Stimulated activated CD8-positive, alpha-beta memory T cell treated with anti-CD3 and anti-CD28 coated beads, Interleukin-15, amount 100 ng/mL, for 24 hours (primary cell): ENCODE results near the gene TTC23L.

Experiments used
- DNase-seq: peaks from one replicate; pipeline ENCODE4 v3.0.0-alpha.2; 2020; ENCODE audit warnings: low read depth

The TTC23L gene

DNA sequence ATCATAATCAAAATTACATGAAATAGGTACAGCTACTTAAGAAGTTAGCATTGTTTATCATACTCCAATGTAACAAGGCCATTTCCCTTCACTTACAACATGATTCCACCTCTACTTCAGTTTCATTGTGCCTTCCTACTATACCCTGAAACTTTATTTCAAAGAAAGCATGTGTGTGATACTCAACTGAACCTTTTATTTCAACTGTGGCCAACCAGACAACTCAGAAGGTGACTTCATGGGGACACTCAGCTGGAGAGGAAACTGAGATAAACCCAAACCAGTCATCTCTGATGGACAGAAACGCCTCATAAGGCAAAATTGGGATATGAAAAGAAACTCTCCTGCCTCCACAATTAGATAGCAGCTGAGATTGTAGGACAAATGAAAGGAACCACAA lies 5.9 kb upstream of the TTC23L start:
- no peak for DNase-seq

DNA sequence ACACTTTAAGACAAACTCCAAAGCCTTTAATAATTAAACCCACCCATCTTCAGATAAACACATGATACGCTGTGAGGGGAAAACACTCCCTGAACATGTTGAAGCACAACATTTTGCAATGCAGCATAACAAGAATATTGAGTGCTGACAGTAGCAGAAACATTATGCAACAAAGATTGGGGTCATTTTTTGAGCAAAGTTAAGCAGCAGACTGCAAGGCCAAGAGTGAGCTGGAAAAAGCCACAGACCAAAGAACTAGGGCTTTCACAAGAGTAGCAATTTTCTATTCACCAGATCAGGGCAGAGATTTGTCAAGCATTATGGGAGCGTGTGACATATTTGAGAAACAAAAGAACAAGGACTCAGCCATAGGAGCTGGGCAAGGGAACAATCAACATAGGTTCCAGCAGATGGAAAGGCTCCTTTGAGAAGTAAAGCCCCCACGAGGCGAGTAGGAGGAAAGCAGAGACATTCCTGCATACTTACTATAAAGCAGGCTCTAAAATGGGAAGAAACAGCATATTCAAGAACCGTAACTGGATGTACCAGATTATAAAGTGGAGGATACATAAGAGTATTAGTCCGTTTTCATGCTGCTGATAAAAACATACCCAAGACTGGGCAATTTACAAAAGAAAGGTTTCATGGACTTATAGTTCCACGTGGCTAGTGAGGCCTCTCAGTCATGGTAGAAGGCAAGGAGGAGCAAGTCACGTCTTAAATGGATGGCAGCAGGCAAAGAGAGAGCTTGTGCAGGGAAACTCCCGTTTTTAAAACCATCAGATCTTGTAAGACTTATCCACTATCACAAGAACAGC lies 4.8 kb upstream of the TTC23L start:
- no peak for DNase-seq

DNA sequence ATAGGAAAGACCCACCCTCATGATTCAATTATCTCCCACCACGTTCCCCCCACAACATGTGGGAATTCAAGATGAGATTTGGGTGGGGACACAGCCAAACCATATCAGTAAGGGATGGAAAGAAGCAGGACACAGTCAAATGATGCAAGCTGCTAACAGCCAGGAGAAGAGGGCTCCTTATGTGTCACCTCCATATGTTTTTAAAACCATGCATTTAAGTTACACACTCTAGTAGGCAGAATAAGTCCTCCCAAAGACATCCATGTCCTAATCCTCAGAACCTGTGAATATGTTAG lies 4.2 kb upstream of the TTC23L start:
- DNase-seq, result no peak

DNA sequence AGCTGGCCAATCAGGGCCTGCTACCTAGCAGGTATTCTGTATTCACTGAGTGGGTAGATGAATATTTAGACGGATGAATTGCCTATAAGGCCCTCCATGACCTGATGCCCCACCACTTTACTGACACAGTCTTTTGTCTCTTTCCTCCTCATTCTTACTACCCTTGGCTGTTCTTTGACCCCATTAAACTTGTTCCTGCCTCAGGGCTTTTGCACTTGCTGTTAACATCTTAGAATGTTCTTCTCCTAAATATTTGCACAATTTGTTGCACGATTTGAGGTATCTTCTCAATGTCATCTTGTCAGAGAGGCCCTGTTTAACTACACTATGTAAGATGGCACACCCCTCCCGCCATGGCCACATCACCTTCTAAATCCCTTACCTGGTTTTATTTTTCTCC lies 3.3 kb upstream of the TTC23L start:
- DNase-seq, result no peak

DNA sequence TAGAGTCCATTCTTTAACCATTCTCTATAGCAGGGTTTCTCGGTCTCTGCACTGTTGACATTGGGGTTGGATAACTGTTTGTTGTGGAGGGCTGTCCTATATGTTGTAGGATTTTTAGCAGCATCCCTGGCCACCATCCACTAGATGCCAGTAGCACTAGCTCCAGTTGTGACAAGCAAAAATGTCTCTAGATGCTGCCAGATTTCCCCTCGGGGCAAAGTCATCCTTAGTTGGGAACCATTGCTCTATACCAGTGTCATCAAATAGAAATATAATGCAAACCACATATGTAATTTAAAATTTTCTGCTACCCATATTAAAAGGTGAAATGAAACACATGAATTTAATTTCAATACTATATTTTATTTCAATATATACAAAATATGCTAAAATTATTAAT lies 2.9 kb downstream of the TTC23L start:
- DNase-seq, result no peak

DNA sequence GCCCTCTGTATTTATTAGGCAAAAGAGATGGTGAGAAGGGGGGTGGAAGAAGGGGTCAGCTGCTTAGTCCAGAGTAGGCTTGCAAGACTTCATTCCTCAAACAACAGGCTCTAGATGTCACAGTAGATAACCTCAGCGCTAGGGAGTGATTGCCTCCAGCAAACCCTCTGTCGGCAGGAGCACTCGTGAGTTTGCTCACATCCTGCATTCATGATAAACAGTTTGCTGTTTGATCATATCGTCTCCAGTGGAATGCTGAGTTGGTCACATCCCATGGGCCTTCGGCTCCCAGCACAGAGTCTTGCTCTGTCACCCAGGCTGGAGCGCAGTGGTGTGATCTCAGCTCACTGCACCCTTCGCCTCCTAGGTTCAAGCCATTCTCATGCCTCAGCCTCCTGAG lies 3.6 kb downstream of the TTC23L start:
- DNase-seq, result no peak

DNA sequence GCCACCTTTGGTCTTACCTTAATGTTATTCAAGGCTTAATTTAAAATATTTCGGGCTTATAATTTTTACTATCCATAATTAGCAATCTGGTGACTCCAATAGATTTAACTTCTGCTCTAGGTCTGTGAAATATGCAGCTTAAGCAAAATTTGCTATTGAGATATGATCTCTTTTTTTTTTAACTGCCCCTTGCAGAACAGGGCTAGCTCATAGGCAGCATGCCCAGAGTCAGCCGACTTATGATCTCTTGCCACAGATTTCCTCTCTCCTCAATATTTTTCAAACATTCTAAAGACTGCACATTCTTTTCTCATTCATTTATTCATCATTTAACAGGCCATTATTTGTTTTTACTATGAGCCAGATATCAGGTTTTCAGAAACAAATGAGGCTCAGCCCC lies 4.5 kb downstream of the TTC23L start:
- DNase-seq, result no peak

DNA sequence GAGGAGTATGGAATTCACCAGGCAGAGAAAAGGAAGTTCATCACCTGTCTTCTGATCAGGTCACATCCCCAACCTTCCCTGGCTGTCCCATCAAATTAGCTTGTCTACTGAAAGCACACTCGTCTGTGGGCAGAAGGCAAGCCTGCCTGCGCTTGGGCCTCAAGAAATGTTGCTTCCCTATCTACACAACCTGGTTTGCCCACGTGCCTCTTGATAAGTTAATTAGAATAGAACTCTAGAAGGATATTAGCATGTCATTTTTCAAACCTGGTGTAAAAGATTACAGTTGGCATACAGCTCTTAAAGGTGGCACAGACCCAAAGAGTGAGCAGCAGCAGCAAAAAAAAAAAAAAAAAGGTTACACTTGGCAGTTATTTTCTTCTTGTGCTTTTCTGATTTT lies 5.1 kb downstream of the TTC23L start:
- DNase-seq, result no peak

DNA sequence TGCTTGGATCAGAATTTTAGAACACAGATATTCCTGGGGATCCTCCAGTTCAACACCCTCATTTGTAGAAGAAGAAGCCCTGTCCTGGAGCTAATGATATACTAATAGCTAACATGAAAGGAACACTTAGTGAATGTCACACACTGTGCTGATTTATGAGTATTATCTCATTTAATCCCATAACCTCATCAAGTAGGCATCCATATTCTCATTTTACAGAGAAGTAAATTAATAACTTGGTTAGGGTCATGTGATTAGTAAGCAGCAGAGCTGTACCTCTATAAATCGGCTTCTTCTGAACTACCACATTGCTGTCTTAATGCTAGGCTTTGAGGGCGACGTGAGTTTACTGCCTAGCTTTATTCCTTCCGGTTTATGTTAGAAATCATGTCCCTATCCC lies 6.0 kb downstream of the TTC23L start:
- DNase-seq, result no peak

DNA sequence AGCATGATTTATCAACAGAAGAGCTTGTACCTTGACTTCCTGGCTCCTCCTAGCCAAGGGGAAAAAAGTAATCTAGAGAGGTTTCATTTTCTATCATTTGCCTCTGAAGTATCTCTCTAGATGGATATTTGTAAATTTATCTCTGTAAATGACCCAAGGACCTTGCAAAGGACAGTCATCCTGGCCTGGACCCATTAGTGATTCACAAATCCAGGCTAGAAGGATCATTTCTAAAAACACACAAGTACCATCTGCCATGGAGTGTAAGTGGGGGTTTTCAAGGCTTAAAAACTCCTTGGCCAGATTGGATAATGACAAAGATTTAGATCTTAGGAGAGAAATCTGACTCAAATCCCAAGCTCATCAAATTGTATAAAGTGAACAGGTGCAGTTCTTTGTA lies 8.1 kb downstream of the TTC23L start:
- DNase-seq, result no peak

DNA sequence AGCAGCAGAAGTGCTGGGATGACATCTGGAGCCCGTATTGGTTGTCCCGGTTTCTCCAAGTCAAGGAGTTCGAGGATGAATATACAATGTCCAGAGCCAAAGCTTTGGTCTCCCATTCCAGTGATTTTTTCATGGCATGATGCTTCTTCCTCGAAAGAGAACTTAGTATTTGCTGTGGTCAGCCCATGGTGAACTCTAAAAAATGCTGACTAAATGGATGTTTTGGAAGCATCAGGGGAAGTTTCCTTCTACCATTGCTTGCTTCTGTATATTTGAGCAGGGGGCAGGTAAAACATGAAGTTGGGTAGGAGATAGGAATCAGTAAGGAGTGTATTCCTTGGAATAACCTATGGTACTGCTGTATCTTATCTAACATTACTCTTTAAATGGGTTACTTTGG lies 8.6 kb downstream of the TTC23L start:
- no peak for DNase-seq

DNA sequence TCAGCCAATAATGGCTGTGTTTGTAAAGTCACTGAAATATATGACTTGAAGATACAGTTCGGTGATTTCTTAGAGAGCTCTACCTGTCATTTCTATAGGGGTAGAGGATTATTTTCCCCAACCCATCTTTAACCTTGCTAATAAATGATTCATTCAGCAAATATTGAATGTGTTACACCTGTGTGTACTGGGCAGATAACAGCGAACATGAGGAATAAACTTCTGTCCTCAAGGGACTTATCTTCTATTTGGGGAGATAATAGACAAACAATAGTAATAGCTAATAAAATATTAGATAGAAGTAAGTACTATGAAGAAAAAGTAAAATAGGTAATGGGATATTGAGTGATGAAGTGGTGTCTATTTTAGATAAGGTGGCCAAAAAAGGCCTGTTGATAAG lies 9.3 kb downstream of the TTC23L start:
- no peak for DNase-seq

DNA sequence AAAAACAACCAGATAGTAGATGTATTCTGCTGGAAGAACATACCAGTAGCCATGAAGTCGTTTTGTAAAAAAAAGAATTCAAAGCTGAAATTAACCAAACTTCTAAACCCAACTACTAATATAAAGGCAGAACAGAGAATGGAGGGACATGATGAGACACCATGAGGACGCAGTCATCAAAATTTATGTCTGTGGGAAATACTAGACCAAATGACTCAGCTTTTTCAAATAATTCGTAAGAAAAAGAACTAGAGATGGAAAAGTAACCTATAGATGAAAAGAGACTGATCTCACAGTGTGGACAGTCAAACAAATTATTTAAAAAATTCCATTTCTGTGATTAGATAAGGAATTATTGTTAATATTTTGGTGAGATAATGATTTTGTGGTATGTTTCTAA lies 10.3 kb downstream of the TTC23L start:
- no peak for DNase-seq

DNA sequence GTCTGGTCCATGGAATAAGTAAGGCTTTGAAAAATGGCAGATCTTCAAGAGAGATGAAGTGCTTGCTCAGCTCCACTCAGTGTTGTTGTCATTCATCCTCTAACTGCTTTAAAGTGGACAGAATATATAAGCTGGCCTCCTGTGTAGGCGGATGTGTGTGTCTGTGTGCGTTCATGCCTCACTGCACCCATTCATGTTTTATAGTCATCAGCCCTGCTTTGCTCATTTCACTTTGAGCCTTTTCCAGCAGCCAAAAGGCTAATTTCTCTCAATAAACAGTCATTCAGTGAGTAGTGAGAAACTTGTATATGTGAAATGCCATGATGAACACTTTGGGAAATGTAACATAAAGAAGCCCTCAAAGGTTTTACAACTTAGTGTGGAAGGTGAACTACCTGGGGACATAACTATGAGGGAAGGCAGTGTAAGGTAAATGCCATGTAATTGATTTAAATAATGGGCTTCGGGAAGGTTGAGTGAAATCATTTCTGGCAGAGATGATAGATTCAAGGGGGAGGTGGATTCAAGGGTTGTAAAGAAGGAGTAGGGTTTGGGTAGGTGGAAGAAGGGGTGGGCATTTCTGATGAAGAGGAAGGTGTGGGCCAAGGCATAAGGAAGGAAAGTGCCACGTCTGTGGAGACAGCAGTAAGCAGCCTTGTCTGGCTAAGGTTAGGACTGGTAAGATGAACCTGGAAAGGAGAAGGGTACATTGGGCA lies 15.7 kb downstream of the TTC23L start:
- DNase-seq, result no peak

DNA sequence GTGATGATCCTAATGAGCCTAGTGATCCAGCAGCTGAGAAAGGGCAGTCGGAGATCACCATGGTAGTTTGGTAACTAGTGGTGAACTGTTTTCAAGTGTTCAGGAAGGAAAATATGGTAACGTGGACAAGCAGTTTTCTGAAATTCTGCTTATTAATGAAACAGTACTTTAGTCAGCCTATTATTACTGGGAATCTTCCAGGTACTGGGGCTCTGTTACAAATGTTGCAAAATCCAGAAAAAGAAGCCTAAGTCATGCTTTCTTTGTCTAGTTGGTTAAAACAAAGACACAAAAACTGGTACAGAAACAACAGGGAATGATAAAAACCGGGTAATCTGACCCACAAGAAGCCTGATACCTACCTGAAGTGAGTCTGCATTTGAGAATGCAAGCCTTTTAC lies 18.2 kb downstream of the TTC23L start:
- no peak for DNase-seq

DNA sequence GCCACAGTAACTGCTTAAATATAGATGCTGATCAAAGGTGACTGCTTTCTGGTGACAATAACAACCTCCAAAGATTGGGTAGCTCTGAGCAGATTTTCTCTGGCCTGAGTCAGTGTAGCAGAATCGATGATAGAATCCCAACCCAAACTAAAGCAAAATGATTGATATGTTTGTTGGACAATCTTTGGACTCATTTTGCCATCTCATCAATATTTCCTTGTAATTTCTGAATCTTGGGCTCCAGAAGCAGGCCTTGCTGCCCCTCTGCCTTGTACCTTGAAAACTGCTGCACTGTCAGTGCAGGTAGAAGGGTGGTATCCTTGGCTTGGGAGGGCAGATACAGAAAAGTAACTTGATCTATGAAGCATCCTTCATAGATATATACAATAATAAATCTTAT lies 18.9 kb downstream of the TTC23L start:
- no peak for DNase-seq

DNA sequence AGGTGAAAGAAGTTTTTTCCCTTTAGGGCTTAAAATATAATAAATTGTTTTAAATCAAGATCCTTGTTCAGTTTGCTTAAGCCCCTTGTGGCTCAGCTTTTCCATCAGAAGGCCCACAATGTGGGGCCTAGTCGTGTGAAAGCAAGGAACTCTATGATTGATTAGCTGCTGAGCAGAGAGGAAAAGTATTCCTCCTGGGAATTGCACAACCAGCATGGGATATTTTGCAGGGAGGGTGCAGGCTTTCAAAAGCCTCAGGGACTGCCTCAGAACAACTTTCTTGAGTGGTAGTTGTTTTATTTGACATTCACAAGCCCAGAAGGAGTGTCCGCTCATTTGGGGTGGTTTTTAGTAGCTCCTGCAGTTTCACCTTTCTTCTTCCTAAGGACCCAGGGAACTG lies 19.8 kb downstream of the TTC23L start:
- DNase-seq, result no peak

DNA sequence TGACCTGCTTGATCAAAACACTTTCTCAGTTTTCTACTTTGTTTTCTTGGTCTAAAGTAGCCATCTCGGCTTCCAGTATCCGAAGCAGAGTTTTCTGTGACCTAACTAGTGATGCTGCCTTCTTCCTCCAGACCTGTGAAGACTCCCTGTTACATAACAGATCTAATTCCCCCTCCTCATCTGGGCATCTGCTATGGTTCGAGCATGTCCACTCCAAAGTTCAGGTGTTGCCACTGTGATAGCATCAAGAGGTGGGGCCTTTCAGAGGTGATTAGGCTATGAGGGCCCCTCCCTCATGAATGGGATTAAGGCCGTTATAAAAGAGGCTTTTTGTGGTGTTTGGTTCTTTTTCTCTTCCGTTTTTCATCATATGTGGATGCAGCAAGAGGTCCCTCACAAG lies 20.3 kb downstream of the TTC23L start:
- no peak for DNase-seq

DNA sequence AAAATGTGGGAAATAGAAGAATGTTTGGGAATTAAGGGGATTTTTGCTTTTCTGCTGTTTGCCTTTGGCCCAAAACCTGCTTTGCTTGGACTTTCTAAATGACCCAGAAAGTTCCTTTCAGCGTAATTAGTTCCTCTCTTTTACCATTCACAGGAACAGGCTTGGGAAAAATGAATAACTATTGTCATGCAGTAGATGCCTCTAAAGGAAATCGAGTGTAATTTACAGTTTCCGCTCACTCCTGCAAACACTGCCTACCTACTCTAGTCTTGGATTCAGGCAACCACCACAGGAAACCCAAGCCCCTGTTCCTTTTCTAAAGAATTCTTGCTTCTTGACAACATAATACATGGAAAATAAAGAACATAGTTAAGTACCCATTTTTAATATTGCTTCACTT lies 25.0 kb downstream of the TTC23L start:
- DNase-seq, result no peak

DNA sequence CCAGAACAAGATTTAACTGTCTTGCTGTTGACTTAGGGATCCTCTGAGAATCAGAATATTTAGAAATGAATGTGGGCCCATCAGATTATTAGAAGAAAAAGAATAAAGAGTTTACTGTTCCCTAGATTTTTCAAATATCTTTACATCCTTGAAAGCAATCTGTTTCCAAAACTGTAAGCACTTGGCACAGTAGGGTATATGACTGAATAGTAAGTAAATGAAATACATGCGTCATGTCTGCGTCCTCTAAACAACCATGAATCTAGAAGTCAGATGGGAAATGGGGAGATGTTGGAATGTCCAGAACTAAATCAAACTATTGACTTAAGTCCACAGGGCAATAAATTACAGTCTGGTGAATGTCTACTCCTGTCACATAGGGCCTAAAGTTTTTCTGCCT lies 26.1 kb downstream of the TTC23L start:
- no peak for DNase-seq

DNA sequence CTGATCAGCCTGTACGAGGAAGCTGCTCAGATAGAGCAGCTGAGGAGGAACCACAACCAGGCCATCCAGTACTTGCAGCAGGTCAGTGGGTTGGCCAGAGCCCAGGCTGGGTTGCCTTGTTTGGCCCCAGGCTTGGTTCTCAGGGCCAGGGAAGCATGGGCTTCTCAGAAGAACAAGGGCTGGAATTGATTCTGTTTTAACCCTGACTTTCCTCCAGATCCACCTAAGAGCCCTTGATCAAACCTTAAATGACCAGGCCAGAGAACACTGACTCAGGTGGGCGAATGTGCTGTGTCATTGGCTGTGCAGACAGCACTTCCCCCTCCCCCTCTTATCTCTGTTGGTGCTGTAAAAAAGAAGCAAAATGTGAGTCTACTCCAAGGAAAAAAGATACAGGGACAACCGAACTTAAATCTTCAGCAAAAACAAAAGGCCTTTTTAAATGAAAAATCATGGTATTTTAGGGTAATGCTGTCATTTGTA lies 28.1 kb downstream of the TTC23L start:
- DNase-seq, result no peak

DNA sequence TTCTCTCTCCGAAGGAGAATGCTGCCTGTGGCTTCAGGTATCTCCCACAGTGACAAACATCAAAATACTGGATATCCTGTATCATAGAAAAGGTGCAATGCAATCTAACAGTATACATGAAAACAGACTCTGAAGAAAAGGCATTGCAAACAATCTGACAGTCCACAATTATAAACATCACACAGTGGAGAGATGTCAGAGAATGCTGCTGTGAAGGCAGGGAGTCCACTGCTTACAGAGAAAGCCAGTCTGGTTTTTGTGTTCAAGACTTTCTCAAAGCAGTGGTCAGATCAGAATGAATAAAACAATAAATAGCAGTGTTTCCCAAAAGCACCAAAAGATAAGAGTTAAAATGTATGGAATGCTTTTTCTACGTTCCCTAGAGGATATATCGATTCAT lies 28.7 kb downstream of the TTC23L start:
- no peak for DNase-seq

DNA sequence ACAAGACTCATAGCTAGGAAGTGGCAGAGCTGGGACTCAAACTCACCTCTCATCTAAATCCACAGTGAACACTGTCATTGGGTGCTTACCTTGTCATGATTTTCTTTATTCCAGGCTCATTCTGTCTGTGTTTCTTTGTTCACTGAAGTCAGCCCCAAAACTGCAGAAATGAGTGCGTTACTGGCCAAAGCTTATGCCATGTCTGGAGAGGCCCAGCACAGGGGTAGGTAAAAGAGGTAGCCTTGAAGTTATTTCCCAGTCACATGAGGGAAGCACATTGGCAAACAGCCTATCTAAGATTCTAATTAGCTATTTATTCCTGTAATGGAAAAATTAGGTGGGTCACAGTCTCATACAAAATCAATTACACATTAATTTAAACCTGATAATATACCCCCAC lies 29.8 kb downstream of the TTC23L start:
- DNase-seq, result no peak

DNA sequence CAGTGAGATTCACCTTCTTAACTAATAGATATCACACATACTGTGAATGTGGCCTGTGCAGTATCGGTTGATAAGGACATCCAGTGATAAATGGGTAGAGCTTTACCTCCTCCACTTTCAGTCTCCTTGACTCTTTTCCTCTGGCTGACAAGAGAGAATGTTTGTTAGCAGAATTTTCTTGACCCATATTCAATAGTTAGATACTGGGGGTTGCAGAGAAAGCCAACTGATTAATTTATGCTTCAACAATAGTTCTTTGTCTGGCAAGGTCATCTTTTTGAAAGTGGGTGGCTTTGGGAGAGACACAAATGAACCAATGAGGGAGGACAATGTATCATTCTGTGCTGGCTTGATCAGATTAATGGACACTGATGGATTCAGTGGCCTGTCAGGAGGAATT lies 30.3 kb downstream of the TTC23L start:
- no peak for DNase-seq
